ENCODE measurements around the gene RHOF.
"Not testable (repeated sequence)": the region's sequence is repeated elsewhere in the genome, so short reads cannot be mapped to it uniquely, and the experiment has no call there.

RHOF gene

GRCh38 chr12:121755591-121755990 is 37.9 kb downstream of the RHOF start:
- no peak overlapping the region for H3K4me3 ChIP-seq (ENCODE audit: low read length)
- H3K27ac ChIP-seq (ENCODE audit: low read length): no peak overlapping the region
- H3K9me3 ChIP-seq (ENCODE audit: insufficient read depth, low read depth, low read length): no peaks in the 10 kb centered on the region
- H3K9ac ChIP-seq (ENCODE audit: low read depth, low read length): no peak overlapping the region
- H3K4me1 ChIP-seq (ENCODE audit: insufficient read depth, low read length): no peaks in the 10 kb centered on the region
- H3K36me3 ChIP-seq (ENCODE audit: insufficient read depth, low read depth, low read length): peaks cover 17% of the 10 kb centered on the region; the same call in 1 of the 2 replicates
- H3K27me3 ChIP-seq (ENCODE audit: insufficient read depth, low read length): no peaks in the 10 kb centered on the region

GRCh38 chr12:121754836-121755235 is 38.7 kb downstream of the RHOF start:
- peaks cover 24% of the 10 kb centered on the region for H3K36me3 ChIP-seq (ENCODE audit: insufficient read depth, low read depth, low read length)
- H3K9me3 ChIP-seq (ENCODE audit: insufficient read depth, low read depth, low read length): no peaks in the 10 kb centered on the region
- no peaks in the 10 kb centered on the region for H3K27me3 ChIP-seq (ENCODE audit: insufficient read depth, low read length)
- no peak overlapping the region for H3K9ac ChIP-seq (ENCODE audit: low read depth, low read length)
- no peaks in the 10 kb centered on the region for H3K4me1 ChIP-seq (ENCODE audit: insufficient read depth, low read length)
- no peak overlapping the region for H3K4me3 ChIP-seq (ENCODE audit: low read length)
- no peak overlapping the region for H3K27ac ChIP-seq (ENCODE audit: low read length)

- peaks cover 31% of the 10 kb centered on the region for H3K36me3 ChIP-seq (ENCODE audit: insufficient read depth, low read depth, low read length)
- no peak overlapping the region for H3K27ac ChIP-seq (ENCODE audit: low read length)
- H3K9ac ChIP-seq (ENCODE audit: low read depth, low read length): no peak overlapping the region
Measured at GRCh38 chr12:121753844-121754264, 39.6 kb downstream of the RHOF start.

GRCh38 chr12:121751749-121752351 is 41.6 kb downstream of the RHOF start:
- Histone ChIP-seq H3K9ac (ENCODE audit: low read depth, low read length) (no peak overlapping the region), H3K9me3 (ENCODE audit: insufficient read depth, low read depth, low read length) (no peaks in the 10 kb centered on the region), H3K27me3 (ENCODE audit: insufficient read depth, low read length) (no peaks in the 10 kb centered on the region), H3K4me1 (ENCODE audit: insufficient read depth, low read length) (peaks cover 4% of the 10 kb centered on the region; the same call in 1 of the 2 replicates), H3K4me3 (ENCODE audit: low read length) (no peak overlapping the region), H3K36me3 (ENCODE audit: insufficient read depth, low read depth, low read length) (peaks cover 37% of the 10 kb centered on the region), H3K27ac (ENCODE audit: low read length) (no peak overlapping the region)

More at GRCh38 chr12:121753844-121754264, 39.6 kb downstream of the RHOF start:
- H3K9me3 ChIP-seq (ENCODE audit: insufficient read depth, low read depth, low read length): no peaks in the 10 kb centered on the region
- H3K4me1 ChIP-seq (ENCODE audit: insufficient read depth, low read length): no peaks in the 10 kb centered on the region; the same call in 1 of the 2 replicates
- no peak overlapping the region for H3K4me3 ChIP-seq (ENCODE audit: low read length)
- no peaks in the 10 kb centered on the region for H3K27me3 ChIP-seq (ENCODE audit: insufficient read depth, low read length)

GRCh38 chr12:121751034-121751433 is 42.5 kb downstream of the RHOF start:
- Histone ChIP-seq H3K27ac (ENCODE audit: low read length) (no peak overlapping the region), H3K27me3 (ENCODE audit: insufficient read depth, low read length) (no peaks in the 10 kb centered on the region), H3K9me3 (ENCODE audit: insufficient read depth, low read depth, low read length) (no peaks in the 10 kb centered on the region), H3K4me3 (ENCODE audit: low read length) (no peak overlapping the region), H3K36me3 (ENCODE audit: insufficient read depth, low read depth, low read length) (peaks cover 37% of the 10 kb centered on the region), H3K4me1 (ENCODE audit: insufficient read depth, low read length) (peaks cover 4% of the 10 kb centered on the region; the same call in 1 of the 2 replicates), H3K9ac (ENCODE audit: low read depth, low read length) (no peak overlapping the region)

GRCh38 chr12:121750507-121750955 is 43.0 kb downstream of the RHOF start:
- no peaks in the 10 kb centered on the region for H3K9me3 ChIP-seq (ENCODE audit: insufficient read depth, low read depth, low read length)
- H3K9ac ChIP-seq (ENCODE audit: low read depth, low read length): no peak overlapping the region
- no peak overlapping the region for H3K4me3 ChIP-seq (ENCODE audit: low read length)
- H3K36me3 ChIP-seq (ENCODE audit: insufficient read depth, low read depth, low read length): peaks cover 33% of the 10 kb centered on the region
- H3K27ac ChIP-seq (ENCODE audit: low read length): no peak overlapping the region
- peaks cover 4% of the 10 kb centered on the region; the same call in 1 of the 2 replicates for H3K4me1 ChIP-seq (ENCODE audit: insufficient read depth, low read length)
- no peaks in the 10 kb centered on the region for H3K27me3 ChIP-seq (ENCODE audit: insufficient read depth, low read length)

- no peak overlapping the region for H3K4me3 ChIP-seq (ENCODE audit: low read length)
- H3K27ac ChIP-seq (ENCODE audit: low read length): no peak overlapping the region
- no peaks in the 10 kb centered on the region for H3K9me3 ChIP-seq (ENCODE audit: insufficient read depth, low read depth, low read length)
- H3K4me1 ChIP-seq (ENCODE audit: insufficient read depth, low read length): peaks cover 4% of the 10 kb centered on the region; the same call in 1 of the 2 replicates
- no peaks in the 10 kb centered on the region for H3K27me3 ChIP-seq (ENCODE audit: insufficient read depth, low read length)
- H3K9ac ChIP-seq (ENCODE audit: low read depth, low read length): no peak overlapping the region
- H3K36me3 ChIP-seq (ENCODE audit: insufficient read depth, low read depth, low read length): peaks cover 30% of the 10 kb centered on the region
Measured at GRCh38 chr12:121749267-121749666, 44.2 kb downstream of the RHOF start.

- peaks cover 4% of the 10 kb centered on the region; the same call in 1 of the 2 replicates for H3K4me1 ChIP-seq (ENCODE audit: insufficient read depth, low read length)
- H3K27ac ChIP-seq (ENCODE audit: low read length): no peak overlapping the region
- no peak overlapping the region for H3K9ac ChIP-seq (ENCODE audit: low read depth, low read length)
- no peaks in the 10 kb centered on the region for H3K27me3 ChIP-seq (ENCODE audit: insufficient read depth, low read length)
- no peak overlapping the region for H3K4me3 ChIP-seq (ENCODE audit: low read length)
- H3K36me3 ChIP-seq (ENCODE audit: insufficient read depth, low read depth, low read length): peaks cover 29% of the 10 kb centered on the region
- H3K9me3 ChIP-seq (ENCODE audit: insufficient read depth, low read depth, low read length): no peaks in the 10 kb centered on the region
Measured at GRCh38 chr12:121748571-121749265, 44.8 kb downstream of the RHOF start.

GRCh38 chr12:121748218-121748570 is 45.3 kb downstream of the RHOF start:
- H3K4me1 ChIP-seq (ENCODE audit: insufficient read depth, low read length): peaks cover 4% of the 10 kb centered on the region; the same call in 1 of the 2 replicates
- no peak overlapping the region for H3K4me3 ChIP-seq (ENCODE audit: low read length)
- H3K9me3 ChIP-seq (ENCODE audit: insufficient read depth, low read depth, low read length): no peaks in the 10 kb centered on the region
- H3K36me3 ChIP-seq (ENCODE audit: insufficient read depth, low read depth, low read length): peaks cover 29% of the 10 kb centered on the region
- no peak overlapping the region for H3K27ac ChIP-seq (ENCODE audit: low read length)
- no peak overlapping the region for H3K9ac ChIP-seq (ENCODE audit: low read depth, low read length)
- H3K27me3 ChIP-seq (ENCODE audit: insufficient read depth, low read length): no peaks in the 10 kb centered on the region

- peaks cover 20% of the 10 kb centered on the region for H3K36me3 ChIP-seq (ENCODE audit: insufficient read depth, low read depth, low read length)
- not testable (repeated sequence) for H3K9me3 ChIP-seq (ENCODE audit: insufficient read depth, low read depth, low read length); H3K27ac ChIP-seq (ENCODE audit: low read length); H3K9ac ChIP-seq (ENCODE audit: low read depth, low read length); H3K4me3 ChIP-seq (ENCODE audit: low read length); H3K27me3 ChIP-seq (ENCODE audit: insufficient read depth, low read length); H3K4me1 ChIP-seq (ENCODE audit: insufficient read depth, low read length)
Measured at GRCh38 chr12:121745545-121745944, 47.9 kb downstream of the RHOF start.

GRCh38 chr12:121741743-121742142 is 51.7 kb downstream of the RHOF start:
- H3K27ac ChIP-seq (ENCODE audit: low read length): no peak overlapping the region
- H3K9me3 ChIP-seq (ENCODE audit: insufficient read depth, low read depth, low read length): no peaks in the 10 kb centered on the region
- H3K4me1 ChIP-seq (ENCODE audit: insufficient read depth, low read length): no peaks in the 10 kb centered on the region
- no peak overlapping the region for H3K4me3 ChIP-seq (ENCODE audit: low read length)
- no peaks in the 10 kb centered on the region for H3K36me3 ChIP-seq (ENCODE audit: insufficient read depth, low read depth, low read length)
- H3K9ac ChIP-seq (ENCODE audit: low read depth, low read length): no peak overlapping the region
- no peaks in the 10 kb centered on the region for H3K27me3 ChIP-seq (ENCODE audit: insufficient read depth, low read length)

GRCh38 chr12:121740847-121741246 is 52.6 kb downstream of the RHOF start:
- Histone ChIP-seq H3K4me1 (ENCODE audit: insufficient read depth, low read length) (no peaks in the 10 kb centered on the region), H3K9ac (ENCODE audit: low read depth, low read length) (no peak overlapping the region), H3K27me3 (ENCODE audit: insufficient read depth, low read length) (no peaks in the 10 kb centered on the region), H3K27ac (ENCODE audit: low read length) (no peak overlapping the region), H3K9me3 (ENCODE audit: insufficient read depth, low read depth, low read length) (no peaks in the 10 kb centered on the region), H3K36me3 (ENCODE audit: insufficient read depth, low read depth, low read length) (no peaks in the 10 kb centered on the region), H3K4me3 (ENCODE audit: low read length) (no peak overlapping the region)
